DMS153 treated with DMSO at 0.1 percent for 48 hours (cell line): Measurements from ENCODE around the gene UBE2E2.
"Not testable (repeated sequence)": the region's sequence is repeated elsewhere in the genome, so short reads cannot be mapped to it uniquely, and the experiment has no call there.

Source experiments
- DNase-seq: peaks from one replicate; lab custom pipeline; 2025; ENCODE audit not compliant: unreplicated experiment; lab: John Stamatoyannopoulos, UW

UBE2E2 gene

DNA sequence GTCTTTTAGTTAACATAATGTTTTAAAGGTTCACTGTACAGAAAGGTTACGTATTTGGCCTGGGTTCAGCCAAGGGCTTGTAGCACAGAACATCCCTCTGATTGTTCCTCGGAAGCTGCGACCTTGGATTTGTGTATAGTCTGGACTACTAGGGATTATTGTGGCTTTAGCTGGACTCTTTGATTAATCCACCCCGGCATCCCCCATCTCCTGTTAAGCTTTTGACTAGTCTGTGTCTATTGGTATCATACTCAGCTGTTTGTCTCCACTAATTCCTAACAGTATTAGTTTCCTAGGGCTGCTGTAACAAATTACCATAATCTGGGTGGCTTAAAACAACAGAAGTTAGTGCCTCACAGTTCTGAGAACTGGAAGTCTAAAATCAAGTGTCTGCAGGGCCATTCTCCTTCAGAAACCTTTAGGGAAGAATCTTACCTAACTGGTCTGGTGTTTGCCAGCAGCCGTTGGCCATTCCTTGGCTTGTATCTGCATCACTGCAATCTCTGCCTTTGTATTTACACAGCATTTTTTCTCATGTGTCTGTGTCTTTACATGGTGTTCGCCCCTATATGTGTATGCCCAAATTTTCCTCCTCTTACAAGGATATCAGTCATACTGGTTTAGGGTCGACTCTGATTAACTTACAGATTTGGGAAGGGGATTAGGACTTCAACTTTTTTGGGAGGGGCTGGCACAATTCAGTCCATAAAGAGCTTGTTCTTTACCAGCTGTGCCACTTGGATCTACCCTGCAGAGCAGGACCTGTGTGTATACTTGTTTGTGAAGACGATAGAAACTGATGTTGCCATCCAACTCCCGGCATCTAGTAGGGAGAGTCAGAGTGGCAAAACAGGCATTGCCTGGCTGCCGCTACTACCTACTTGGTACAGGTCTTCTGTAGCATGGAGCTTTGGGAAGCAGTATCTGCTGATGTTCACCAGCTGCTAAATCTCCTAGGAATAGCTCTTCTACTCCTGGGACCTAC lies 117.8 kb downstream of the UBE2E2 start:
- DNase-seq, result no peak

DNA sequence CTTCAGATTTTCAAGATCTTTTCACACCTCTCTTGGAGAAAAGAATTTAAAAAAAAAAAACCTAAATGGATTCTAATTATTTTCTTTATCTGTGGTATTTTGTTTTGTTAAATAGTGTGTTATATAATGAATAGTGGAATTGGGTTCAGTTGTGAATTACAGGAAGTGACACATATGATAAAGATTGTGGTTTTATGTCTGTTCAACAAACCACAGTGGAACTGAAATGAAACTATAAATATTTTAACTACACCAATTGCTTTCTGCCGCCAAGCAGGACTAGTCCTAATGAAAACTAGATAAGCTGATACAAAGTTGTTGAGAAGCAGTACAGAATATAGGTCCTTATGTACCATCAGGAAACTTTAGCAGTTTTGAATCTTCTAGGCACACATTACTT lies 121.6 kb downstream of the UBE2E2 start:
- no peak for DNase-seq

DNA sequence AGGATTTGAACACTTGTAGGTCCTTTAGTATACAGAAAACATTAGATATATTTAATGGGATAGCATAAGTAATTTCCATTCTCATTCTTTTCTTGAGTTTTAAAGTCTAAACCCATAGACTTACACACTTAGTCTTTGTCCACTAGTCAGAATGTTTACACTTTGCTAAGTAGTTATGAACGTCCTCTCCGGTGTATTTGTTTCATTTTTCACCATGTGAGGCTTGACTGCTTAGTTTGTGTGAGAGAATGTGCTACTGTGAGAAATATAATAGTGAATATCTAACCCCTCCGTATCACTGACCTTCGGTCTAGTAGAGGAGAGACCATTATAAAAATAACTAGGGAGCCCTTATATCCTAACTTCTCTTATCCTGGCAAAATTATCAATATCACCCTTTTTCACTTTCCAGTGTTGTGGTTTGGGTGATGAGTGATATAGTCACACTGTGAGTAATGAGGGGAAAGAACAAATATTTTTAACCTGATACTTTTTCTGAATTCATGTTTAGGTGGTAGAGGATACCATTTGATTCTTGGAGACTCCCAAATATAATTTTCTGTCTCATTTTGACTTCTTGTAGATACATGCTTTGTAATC lies 122.4 kb downstream of the UBE2E2 start:
- no peak for DNase-seq

DNA sequence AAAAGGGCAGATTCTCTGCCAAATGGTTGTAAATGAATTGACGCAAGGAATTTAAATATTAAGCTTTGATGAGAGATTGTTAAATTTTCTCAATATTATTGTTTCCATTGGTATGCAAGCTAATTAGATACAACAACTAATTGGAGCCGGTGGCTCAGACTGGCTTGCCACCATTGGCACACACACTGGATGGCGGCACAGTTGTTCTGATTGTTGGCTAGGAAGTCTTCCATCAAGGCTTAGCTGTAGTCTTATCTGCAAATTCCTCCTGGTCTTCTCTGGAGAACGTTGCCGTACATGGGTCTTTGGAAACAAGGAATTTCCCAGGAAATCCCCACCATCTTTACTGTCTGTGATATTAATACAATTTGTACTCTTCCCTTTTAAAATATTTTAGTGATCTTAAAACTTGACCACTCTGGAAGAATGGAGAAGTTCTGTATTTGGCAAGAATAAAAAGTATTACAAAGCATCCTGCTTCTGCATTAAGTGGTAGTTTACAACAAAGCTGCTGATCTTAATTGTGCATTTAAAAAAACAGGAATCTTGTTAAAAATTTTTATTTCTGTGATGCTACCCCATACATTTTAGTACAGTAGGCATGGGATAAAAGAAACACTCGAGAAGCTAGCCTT lies 126.5 kb downstream of the UBE2E2 start:
- no peak for DNase-seq

DNA sequence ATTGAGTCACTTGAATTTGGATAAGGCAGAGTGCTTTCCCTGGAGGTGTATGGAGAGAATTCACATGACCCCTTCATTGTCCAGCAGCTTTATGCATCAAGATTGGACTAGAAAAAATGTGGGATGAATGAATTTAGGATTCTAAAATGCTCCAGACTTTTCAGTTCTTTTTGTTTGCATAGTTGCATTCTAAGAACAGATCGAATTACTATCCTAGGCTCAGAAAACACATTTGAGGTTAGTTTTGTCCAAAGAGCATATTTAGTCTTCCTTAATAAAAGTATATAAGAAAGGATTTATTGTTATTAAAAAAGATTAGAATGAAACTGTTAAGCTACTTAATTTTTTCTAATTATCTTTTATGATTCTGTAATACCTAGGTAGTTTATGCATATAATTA lies 127.4 kb downstream of the UBE2E2 start:
- no peak for DNase-seq

DNA sequence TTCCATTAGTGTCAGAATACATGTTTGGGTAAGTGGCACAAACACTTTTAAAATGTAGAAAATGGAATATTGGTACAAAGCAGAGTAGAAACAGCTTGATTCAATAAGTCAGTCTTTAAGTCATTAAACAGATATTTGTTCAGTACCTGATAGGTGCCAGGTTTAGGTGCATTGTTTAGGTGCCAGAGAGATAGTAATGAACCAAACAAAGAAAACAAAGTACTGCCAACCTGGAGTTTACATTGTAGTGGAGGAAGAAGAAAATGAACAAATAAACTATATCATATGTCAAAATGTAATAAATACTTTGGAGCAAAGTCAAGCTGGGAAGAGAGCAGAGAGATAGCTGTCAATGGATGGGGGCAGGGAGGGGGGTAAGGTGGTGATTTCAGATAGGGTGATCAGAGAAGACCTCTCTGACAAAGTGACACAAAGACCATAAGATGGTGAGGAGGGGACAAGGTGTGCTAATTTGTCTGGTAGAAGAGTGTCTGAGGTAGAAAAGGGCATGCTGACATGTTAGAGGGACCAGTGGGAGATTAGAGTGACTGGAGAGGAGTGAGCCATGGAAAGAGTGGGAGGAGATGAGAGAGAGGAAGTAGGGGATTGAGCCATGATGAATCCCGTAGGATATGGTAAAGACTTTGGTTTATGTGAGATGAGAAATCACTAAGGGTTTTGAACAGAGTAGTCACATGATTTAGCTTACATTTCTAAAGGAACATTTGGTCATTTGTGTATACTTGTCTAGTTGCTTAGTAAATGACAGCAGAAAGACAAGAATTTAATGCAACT lies 128.2 kb downstream of the UBE2E2 start:
- no peak for DNase-seq

DNA sequence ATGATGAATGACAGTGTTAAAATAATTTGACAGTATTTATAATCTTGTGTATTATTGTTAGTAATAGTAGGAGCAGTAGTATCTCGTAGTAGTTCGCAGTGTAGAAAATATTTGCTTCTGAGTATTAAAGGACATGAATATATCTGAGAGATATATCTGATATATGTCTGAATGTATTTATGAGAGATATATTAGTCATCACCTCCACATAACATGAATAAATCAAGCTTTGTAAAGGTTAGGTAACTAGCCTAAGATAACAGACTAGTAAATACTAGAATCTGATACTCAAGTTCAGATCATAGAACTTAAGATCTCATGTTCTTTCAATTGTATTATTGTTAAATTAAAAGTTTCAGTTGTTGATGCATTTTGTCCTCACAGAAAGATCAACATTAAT lies 130.5 kb downstream of the UBE2E2 start:
- no peak for DNase-seq

DNA sequence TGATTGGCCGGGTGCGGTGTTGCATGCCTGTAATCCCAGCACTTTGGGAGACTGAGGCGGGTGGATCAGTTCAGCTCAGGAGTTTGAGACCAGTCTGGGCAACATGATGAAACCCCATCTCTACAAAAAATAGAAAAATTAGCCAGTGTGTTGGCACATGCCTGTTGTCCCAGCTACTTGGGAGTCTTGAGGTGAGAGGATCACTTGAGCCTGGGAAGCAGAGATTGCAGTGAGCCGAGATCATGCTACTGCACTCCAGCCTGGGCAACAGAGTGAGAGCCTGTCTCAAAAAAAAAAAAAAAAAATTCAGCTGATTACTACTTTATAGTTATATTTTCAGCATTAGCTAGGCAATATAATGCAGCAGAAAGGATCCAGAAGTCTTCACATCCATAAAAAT lies 133.7 kb downstream of the UBE2E2 start:
- not testable (repeated sequence) for DNase-seq

DNA sequence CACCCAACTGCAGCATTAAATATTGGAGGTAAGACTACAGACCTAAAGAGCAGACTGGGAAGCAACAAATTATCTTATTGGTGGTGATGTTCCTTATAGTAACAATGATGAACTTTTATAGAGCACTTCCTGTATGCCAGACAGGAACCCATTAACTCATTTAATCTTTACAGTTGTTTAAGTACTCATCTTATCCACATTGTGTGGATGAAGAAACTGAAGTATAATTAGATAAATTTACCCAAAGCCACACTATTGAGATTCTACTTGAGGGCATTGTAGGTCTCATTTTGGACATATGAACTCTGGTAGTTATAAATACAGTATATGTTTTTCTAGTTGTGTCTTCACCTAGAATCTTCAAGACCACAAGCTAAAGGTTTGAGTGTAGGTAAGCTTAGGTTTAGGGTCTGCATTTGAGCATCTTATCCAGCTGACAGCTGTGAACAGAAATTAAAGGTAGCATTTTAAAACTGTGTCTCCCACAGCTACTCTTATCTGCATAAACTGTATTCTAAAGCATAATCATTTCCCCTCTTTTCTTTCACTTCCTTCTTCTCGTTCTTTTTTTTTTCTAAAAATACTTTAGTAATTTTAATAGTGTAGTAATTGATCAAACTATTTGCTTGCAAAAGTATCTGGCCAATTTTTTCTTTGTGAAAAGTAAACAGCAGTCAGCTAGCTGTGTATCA lies 138.2 kb downstream of the UBE2E2 start:
- DNase-seq, result no peak

DNA sequence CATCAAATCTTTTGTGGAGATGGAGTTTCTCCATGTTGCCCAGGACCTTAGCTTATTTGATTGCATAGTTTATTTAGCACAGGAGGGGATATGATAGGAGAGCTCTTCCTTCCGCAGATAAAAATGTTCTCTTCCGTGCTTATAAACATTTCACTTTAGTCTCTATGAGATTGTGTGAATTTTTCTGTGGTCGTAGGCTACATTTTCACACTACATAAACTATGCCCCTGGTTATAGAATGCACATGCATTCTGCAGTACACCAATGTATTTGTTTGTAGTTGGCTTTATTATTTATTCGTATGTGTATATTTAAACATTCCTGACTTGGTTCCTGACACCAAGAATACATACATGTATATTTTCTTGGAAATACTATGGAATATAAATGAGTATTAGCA lies 139.2 kb downstream of the UBE2E2 start:
- no peak for DNase-seq

DNA sequence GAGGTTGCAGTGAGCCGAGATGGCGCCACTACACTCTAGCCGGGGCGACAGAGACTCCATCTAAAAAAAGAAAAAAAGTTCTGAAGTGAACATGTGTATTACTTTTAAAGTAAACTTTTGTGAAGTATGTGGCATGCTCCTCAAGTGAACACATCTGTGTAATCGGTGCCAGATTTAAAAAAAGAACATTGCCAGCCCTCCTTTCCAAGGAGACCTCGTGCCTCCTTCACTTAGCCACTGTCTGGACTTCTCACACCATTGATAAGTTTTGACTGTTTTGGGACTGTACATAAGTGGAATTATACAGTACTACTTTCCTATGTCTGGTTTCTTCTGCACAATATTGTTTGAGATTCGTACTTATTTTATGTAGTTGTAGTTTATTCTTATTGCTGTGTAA lies 140.4 kb downstream of the UBE2E2 start:
- no peak for DNase-seq

DNA sequence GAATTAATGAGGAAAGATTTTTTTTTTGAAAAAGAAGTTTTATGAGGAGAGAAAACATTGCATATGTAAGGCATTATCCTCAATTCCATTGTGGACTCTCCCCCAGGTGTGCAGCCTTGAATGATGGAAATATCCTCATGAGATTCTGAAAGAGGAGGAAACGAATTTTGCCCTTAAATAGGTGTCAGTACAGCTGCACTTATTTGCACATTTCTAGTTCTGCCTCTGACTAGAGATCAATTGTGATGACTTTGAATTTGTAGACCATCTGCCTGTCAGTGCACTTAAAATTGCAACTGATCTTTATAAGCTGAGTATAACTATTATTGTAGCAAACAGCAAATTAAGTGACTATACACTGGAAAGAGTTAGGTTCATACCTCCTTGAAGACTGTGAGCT lies 141.8 kb downstream of the UBE2E2 start:
- DNase-seq, result no peak

DNA sequence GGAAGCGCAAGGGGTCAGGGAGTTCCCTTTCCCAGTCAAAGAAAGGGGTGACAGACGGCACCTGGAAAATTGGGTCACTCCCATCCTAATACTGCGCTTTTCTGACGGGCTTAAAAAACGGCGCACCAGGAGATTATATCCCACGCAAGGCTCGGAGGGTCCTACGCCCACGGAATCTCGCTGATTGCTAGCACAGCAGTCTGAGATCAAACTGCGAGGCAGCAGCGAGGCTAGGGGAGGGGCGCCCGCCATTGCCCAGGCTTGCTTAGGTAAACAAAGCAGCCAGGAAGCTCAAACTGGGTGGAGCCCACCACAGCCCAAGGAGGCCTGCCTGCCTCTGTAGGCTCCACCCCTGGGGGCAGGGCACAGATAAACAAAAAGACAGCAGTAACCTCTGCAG lies 146.3 kb downstream of the UBE2E2 start:
- not testable (repeated sequence) for DNase-seq

DNA sequence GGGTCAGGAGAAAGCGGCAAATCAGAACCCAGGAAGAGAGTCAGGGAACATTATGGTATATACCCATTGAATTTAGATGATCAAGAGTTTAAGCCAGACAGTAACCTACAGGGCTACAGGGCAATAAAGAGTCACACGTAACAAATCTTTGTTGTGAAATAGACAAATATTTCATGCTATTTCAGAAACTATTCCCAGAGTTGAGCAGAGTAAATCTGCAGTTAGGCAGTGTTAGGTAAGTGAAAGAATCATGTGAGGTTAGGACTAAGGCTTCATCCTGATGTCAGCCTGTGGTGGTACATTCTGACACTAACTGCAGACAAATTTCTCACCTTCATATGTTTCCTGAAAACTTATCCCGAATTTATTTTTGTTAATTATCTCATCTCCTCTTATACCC lies 153.0 kb downstream of the UBE2E2 start:
- no peak for DNase-seq

DNA sequence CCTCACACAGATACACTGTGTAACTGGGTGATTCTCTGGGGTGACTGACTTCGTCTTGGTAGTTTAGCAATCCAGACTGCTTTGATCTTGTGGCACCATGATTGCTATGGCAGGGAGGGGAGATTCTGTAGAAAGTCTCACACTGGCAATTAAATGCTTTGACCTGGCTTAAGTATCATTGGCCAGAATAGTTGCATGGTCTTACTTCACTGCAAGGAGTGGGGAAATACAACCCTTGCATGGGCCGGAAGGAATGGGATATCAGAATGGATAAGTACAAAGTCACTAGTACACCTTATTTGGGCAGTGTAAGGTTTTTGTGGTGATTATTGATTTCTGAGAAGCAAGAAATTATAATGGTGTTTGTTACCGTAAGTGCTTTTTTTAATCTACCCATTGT lies 153.8 kb downstream of the UBE2E2 start:
- no peak for DNase-seq

DNA sequence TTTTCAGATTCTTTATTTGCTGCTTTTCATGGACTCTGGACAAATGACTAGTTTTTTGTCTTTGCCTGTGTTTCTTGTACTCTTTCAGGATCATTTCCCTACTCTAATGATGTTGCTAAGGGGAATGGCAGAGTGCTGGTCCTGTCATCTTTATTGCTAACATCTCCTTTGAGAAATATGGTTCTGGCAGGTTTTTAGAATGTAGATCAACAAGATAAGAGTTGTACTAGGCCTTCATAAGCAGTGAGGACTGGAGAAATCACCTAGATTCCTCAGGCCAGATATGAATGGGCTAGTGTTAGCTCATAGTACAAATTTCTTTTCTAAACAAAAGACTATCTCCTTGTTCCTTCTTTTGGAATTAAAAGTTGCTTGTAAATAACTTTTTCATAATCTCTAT lies 156.0 kb downstream of the UBE2E2 start:
- no peak for DNase-seq

DNA sequence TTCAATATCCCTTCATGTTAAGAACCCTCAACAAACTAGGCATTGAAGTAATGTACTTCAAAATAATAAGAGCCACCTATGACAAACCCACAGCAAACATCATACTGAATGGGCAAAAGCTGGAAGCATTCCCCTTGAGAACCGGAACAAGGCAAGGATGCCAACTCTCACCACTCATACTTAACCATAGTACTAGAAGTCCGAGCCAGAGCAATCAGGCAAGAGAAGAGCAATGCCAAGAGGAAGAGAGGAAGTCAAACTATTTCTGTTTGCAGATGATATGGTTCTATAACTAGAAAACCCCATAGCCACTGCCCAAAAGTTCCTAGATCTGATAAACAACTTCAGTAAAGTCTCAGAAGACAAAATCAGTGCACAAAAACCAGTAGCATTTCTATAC lies 161.9 kb downstream of the UBE2E2 start:
- DNase-seq, result no peak

DNA sequence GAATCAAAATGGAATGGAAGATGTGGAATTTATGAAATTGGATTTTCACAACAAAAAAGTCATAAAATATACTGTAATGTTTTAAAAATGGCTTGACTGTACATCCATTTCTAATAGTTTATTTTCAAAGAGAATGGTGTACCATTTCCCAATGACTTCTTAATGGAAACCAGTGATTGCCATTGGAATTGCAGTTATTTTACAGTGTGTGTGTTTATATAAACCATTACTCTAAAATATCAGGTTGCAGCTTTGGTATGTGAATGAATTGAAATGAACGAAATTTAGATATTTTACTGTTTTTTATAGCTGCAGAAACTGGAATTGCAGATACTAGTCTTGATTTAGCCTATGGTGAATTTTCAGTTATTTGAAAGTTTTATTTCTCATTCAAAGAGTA lies 165.6 kb downstream of the UBE2E2 start:
- DNase-seq, result no peak

DNA sequence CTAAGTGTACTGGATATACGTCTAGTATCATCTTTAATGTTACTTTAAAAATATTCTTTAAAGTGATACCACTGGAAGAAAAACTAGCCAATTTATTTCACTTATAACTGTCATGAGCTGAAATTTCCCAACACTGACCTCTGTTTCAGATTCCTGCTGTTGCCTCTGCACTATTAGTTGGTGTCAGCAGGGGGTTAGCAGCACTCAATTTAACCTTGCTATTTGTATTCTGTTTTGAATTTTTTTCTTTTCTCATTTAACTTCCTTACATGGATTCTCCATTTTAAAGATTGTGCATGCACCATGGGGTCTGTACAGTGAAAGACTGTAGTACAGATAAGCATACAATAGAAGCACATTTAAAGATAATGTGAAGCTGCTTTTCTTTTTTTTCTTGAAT lies 169.2 kb downstream of the UBE2E2 start:
- DNase-seq, result no peak

DNA sequence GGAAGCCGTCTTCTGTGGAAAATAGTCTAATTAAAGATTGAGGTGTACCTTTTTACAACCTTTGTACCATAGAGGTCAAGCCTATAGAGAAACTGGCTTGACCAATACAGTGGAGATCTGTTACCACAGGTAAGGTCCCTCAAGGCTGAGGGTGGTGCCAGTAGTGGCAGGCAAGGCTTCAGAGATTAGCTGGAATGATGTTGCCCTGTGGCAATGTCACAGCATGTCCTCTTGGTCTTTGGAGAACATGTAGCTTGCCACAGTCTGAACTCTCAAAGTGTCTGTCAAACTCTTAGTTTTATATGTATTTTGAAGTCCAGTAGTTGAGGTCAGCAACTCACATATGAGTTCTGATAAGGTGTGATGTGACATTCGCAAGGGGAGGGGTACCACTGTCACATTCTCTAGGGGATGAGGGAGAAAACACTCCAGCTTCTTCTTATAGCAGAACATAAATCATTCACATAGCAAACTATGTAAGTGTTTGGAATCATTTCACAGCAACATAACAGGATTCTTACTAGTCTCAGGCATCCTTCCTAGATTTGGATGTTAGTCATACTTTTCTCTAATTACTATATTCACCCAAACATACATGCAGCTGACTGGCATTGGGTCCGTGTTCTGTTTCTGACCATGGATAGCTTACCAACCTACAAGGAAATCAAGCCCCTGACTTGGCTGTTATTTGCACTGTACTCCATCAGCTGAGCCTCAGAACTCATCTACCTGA lies 173.6 kb downstream of the UBE2E2 start:
- no peak for DNase-seq
